ENCODE measurements around the gene HSPB1.

- TF ChIP-seq CTCF (IDR thresholded peaks at IDR 0.05), result no peak
- TF ChIP-seq POLR2A (IDR thresholded peaks at IDR 0.05), result peak; percentile 97
Observed at GRCh38 chr7:76317782-76318487, 15.5 kb downstream of the HSPB1 start.
